ENCODE measurements around the gene ZNF236.
A peak's percentile ranks its signal among the peaks of the same experiment; 100 is the strongest.

ZNF236 gene

DNA sequence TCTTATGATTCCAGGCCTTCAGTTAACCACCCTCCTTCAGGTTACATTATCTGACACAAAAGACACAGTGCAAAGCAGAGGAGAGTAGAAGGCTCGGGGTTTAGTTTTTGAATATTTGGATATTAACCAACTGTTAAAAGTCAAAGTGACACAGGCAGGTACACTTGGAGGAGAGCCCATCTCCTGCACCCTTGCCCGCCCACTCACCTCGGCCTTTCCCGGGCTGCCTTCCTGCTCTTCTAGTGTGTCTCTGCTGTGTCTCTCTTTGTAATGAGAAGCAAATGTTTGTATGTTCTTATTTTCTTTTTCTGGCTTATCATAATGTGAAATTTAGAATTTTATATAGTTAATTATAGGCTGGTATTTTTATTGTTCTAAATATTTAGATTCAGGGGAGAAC, 35.1 kb downstream of the ZNF236 start:
- Mint-ChIP-seq H3K4me3 (no peak overlapping the region), H3K36me3 (peaks cover 34% of the 10 kb centered on the region), H3K4me1 (peaks cover 6% of the 10 kb centered on the region), H3K27me3 (no peaks in the 10 kb centered on the region), H3K27ac (peak overlapping the region; percentile 8), H3K9me3 (no peaks in the 10 kb centered on the region)
- ATAC-seq (ENCODE audit: low read depth) = no peak
- no peak for DNase-seq (ENCODE audit: low spot score in 2 of 2)

GRCh38 chr18:76859474-76860339, 37.4 kb downstream of the ZNF236 start:
- Mint-ChIP-seq H3K36me3 (peaks cover 42% of the 10 kb centered on the region), H3K4me1 (peaks cover 6% of the 10 kb centered on the region), H3K9me3 (no peaks in the 10 kb centered on the region), H3K27me3 (no peaks in the 10 kb centered on the region), H3K4me3 (no peak overlapping the region), H3K27ac (peak overlapping the region; percentile 28)
- DNase-seq (ENCODE audit: low spot score in 2 of 2) (no peak), ATAC-seq (ENCODE audit: low read depth) (no peak)

DNA sequence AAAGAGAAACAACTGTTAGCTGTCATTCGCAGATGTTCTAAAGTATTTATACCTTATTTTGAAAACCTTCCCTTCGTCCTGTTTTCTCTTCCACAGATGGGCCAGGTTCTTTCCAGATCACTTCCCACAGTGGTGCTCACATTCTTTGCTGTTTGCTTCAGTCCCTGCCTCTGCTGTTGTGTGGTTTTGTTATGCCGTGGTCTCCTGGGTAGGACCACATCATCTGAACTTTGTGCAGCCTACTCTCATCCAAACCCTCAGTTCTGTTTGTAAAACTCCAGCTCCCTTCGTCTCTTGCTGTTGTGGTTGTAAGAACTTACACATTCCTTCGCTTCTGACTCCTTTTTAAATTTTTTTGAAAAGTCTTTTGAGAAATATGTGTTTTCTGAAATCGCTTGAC, 38.1 kb downstream of the ZNF236 start:
- Mint-ChIP-seq H3K36me3 (peaks cover 43% of the 10 kb centered on the region), H3K9me3 (no peaks in the 10 kb centered on the region), H3K4me1 (peaks cover 6% of the 10 kb centered on the region), H3K4me3 (no peak overlapping the region), H3K27me3 (no peaks in the 10 kb centered on the region), H3K27ac (no peak overlapping the region)
- ATAC-seq (ENCODE audit: low read depth) = no peak
- no peak for DNase-seq (ENCODE audit: low spot score in 2 of 2)

GRCh38 chr18:76866666-76867065, 44.3 kb downstream of the ZNF236 start:
- Mint-ChIP-seq H3K27me3 (no peaks in the 10 kb centered on the region), H3K4me3 (no peak overlapping the region), H3K36me3 (peaks cover 39% of the 10 kb centered on the region), H3K4me1 (peaks cover 3% of the 10 kb centered on the region), H3K9me3 (no peaks in the 10 kb centered on the region), H3K27ac (no peak overlapping the region)
- ATAC-seq (ENCODE audit: low read depth) (no peak), DNase-seq (ENCODE audit: low spot score in 2 of 2) (no peak)

GRCh38 chr18:76873311-76873710, 51.0 kb downstream of the ZNF236 start:
- H3K27me3 Mint-ChIP-seq = no peaks in the 10 kb centered on the region
- ATAC-seq (ENCODE audit: low read depth) (no peak), DNase-seq (ENCODE audit: low spot score in 2 of 2) (no peak)
- H3K9me3 Mint-ChIP-seq = no peaks in the 10 kb centered on the region
- no peak overlapping the region for H3K27ac Mint-ChIP-seq
- peaks cover 4% of the 10 kb centered on the region for H3K4me1 Mint-ChIP-seq
- peaks cover 33% of the 10 kb centered on the region for H3K36me3 Mint-ChIP-seq
- H3K4me3 Mint-ChIP-seq = no peak overlapping the region

GRCh38 chr18:76873713-76874112, 51.4 kb downstream of the ZNF236 start:
- Mint-ChIP-seq H3K9me3 (no peaks in the 10 kb centered on the region), H3K36me3 (peaks cover 32% of the 10 kb centered on the region), H3K4me1 (peaks cover 4% of the 10 kb centered on the region), H3K27ac (peak overlapping the region; percentile 5), H3K27me3 (no peaks in the 10 kb centered on the region), H3K4me3 (no peak overlapping the region)
- ATAC-seq (ENCODE audit: low read depth) (no peak), DNase-seq (ENCODE audit: low spot score in 2 of 2) (no peak)

- Mint-ChIP-seq H3K27me3 (no peaks in the 10 kb centered on the region), H3K4me3 (no peak overlapping the region), H3K36me3 (peaks cover 30% of the 10 kb centered on the region), H3K9me3 (no peaks in the 10 kb centered on the region), H3K27ac (peak overlapping the region; percentile 29), H3K4me1 (peaks cover 4% of the 10 kb centered on the region)
- ATAC-seq (ENCODE audit: low read depth) = no peak
- DNase-seq (ENCODE audit: low spot score in 2 of 2) = no peak
Observed at GRCh38 chr18:76874642-76875389, 52.5 kb downstream of the ZNF236 start.

GRCh38 chr18:76875390-76876325, 53.3 kb downstream of the ZNF236 start:
- H3K9me3 Mint-ChIP-seq = no peaks in the 10 kb centered on the region
- ATAC-seq (ENCODE audit: low read depth) = peak; percentile 48
- peaks cover 25% of the 10 kb centered on the region for H3K36me3 Mint-ChIP-seq
- H3K4me1 Mint-ChIP-seq = peaks cover 4% of the 10 kb centered on the region
- no peaks in the 10 kb centered on the region for H3K27me3 Mint-ChIP-seq
- DNase-seq (ENCODE audit: low spot score in 2 of 2) = peak; percentile 25 to 42
- no peak overlapping the region for H3K4me3 Mint-ChIP-seq
- H3K27ac Mint-ChIP-seq = peak overlapping the region; percentile 29

DNA sequence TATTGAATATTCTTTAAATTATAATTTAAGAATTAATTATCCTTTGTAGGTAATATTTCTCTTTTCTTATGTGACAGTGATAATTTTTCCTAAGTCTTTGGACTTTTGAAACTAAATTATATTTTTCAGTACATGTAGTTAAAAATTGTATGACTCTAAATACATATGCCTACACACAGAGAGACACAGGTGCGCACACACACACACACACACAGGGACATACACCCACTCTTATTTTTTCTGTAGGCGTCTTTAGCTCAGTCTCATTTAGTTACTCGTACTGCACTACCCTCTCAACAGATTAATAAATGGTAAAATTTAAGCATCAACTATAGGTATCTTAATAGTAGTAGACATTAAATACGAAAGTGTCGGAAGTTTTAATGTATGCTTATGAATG, 56.1 kb downstream of the ZNF236 start:
- ATAC-seq (ENCODE audit: low read depth) (no peak), DNase-seq (ENCODE audit: low spot score in 2 of 2) (no peak)
- Mint-ChIP-seq H3K4me1 (peaks cover 4% of the 10 kb centered on the region), H3K4me3 (no peak overlapping the region), H3K9me3 (no peaks in the 10 kb centered on the region), H3K27me3 (no peaks in the 10 kb centered on the region), H3K27ac (no peak overlapping the region), H3K36me3 (peaks cover 36% of the 10 kb centered on the region)

DNA sequence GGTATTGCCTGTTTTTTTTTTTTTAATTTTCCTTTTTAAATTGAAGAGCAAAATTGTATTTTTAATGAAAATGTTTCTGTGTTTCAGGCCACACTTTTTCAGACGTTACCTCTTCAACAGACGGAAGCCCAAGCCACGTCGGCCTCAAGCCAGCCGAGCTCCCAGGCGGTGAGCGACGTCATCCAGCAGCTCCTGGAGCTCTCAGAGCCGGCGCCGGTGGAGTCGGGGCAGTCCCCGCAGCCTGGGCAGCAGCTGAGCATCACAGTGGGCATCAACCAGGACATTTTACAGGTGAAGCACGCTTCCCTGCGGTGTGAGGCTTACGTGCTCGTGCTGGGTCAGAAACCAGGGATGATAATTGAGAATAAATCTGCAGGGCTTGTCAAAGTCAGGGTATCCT, 57.7 kb downstream of the ZNF236 start:
- Mint-ChIP-seq H3K4me3 (no peak overlapping the region), H3K27me3 (no peaks in the 10 kb centered on the region), H3K9me3 (no peaks in the 10 kb centered on the region), H3K4me1 (peaks cover under 1% of the 10 kb centered on the region), H3K27ac (no peak overlapping the region), H3K36me3 (peaks cover 30% of the 10 kb centered on the region)
- ATAC-seq (ENCODE audit: low read depth) (no peak), DNase-seq (ENCODE audit: low spot score in 2 of 2) (no peak)

- DNase-seq (ENCODE audit: low spot score in 2 of 2) (no peak), ATAC-seq (ENCODE audit: low read depth) (no peak)
- H3K27me3 Mint-ChIP-seq = no peaks in the 10 kb centered on the region
- no peaks in the 10 kb centered on the region for H3K4me1 Mint-ChIP-seq
- H3K36me3 Mint-ChIP-seq = peaks cover 30% of the 10 kb centered on the region
- no peaks in the 10 kb centered on the region for H3K9me3 Mint-ChIP-seq
- H3K4me3 Mint-ChIP-seq = no peak overlapping the region
- no peak overlapping the region for H3K27ac Mint-ChIP-seq
Observed at GRCh38 chr18:76881744-76882143, 59.4 kb downstream of the ZNF236 start.

- Mint-ChIP-seq H3K27me3 (no peaks in the 10 kb centered on the region), H3K36me3 (peaks cover 30% of the 10 kb centered on the region), H3K9me3 (no peaks in the 10 kb centered on the region), H3K4me3 (no peak overlapping the region), H3K4me1 (no peaks in the 10 kb centered on the region), H3K27ac (no peak overlapping the region)
- ATAC-seq (ENCODE audit: low read depth) = no peak
- DNase-seq (ENCODE audit: low spot score in 2 of 2) = no peak
Observed at GRCh38 chr18:76882146-76882545, 59.8 kb downstream of the ZNF236 start.

DNA sequence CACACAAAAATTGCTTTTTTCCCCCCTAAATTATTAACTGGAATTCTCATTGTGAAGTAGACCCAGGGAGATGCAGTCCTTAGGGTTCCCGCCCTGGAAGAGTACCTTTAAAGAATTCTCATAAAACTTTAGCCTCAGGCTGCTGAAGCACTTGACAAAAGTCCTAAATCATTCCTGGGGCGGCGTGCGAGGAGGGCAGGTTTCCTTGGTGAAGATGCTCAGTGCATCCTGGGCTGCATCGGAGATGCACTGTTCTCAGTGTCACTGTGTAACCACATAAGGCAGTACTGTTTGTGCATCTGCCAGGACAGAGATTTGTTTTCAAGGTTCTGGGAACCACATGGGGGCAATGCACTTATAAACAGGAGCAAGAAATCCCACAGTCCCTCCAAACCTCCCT, 62.6 kb downstream of the ZNF236 start:
- Mint-ChIP-seq H3K36me3 (peaks cover 43% of the 10 kb centered on the region), H3K9me3 (no peaks in the 10 kb centered on the region), H3K27ac (no peak overlapping the region), H3K27me3 (no peaks in the 10 kb centered on the region), H3K4me3 (no peak overlapping the region), H3K4me1 (no peaks in the 10 kb centered on the region)
- ATAC-seq (ENCODE audit: low read depth) (no peak), DNase-seq (ENCODE audit: low spot score in 2 of 2) (no peak)

GRCh38 chr18:76886112-76886511, 63.8 kb downstream of the ZNF236 start:
- Mint-ChIP-seq H3K4me3 (no peak overlapping the region), H3K27me3 (no peaks in the 10 kb centered on the region), H3K27ac (no peak overlapping the region), H3K9me3 (no peaks in the 10 kb centered on the region), H3K4me1 (no peaks in the 10 kb centered on the region), H3K36me3 (peaks cover 42% of the 10 kb centered on the region)
- no peak for ATAC-seq (ENCODE audit: low read depth)
- no peak for DNase-seq (ENCODE audit: low spot score in 2 of 2)

Measured in memory B cell (primary cell).